Measurements from ENCODE around the gene DCLK3.

Gene DCLK3

GRCh38 chr3:36729204-36730056 lies 34.9 kb downstream of the DCLK3 start:
- FAIRE-seq (peak; percentile 75), DNase-seq (ENCODE audit: insufficient read length, low spot score) (no peak)

DNA sequence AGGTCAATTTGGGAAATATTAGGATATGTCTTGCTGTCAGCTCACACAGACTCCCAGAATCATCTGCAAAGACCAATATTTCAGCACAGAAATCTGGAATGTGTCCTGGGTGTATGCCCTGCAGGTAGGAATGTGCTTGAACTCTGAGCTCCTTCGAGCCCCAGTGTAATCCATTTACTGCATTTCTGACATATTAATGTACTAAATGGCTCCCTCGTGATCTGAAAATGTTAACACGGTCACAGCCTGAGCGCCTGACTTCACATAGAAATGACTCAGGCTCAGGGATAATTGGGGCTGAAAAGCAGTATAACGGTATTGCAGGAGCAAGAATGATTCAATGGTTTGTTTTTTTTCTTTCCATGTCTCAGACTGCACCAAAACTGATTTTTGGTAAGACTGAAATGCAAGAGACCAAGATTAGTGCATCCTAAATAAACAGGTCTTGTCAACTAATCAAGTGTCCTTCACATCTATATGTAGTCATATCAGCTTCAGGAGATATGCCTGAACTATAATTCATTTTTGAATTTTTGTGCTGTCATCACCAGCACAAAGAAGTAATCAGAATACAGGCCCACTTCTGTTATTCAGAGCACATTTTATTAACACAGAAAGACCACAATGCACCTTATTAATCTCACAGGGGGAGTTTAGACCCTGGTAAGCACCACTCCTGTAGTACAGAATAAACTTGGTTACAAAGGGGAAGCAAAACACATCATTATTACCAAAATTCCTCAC lies 49.8 kb downstream of the DCLK3 start:
- no peak for TF ChIP-seq TAF1 (IDR thresholded peaks at IDR 0.05; ENCODE audit: low read depth, low read length)
- no peak for TF ChIP-seq PAX5 (IDR thresholded peaks at IDR 0.05; ENCODE audit: insufficient read depth, low read length, severe bottlenecking)
- TF ChIP-seq POLR2AphosphoS5 (IDR thresholded peaks at IDR 0.05; ENCODE audit: low read depth, low read length), result no peak
- no peak for TF ChIP-seq POLR2A (IDR thresholded peaks at IDR 0.05; ENCODE audit: low read depth, low read length)
- TF ChIP-seq POU2F2 (IDR thresholded peaks at IDR 0.05; ENCODE audit: low read depth, low read length), result no peak
- TF ChIP-seq SPI1 (IDR thresholded peaks at IDR 0.05; ENCODE audit: low read depth, low read length), result no peak
- DNase-seq (ENCODE audit: insufficient read length, low spot score) (no peak), FAIRE-seq (no peak)

More at GRCh38 chr3:36729204-36730056, 34.9 kb downstream of the DCLK3 start:
- TF ChIP-seq POLR2A (IDR thresholded peaks at IDR 0.05; ENCODE audit: low read depth, low read length), result no peak
- no peak for TF ChIP-seq TAF1 (IDR thresholded peaks at IDR 0.05; ENCODE audit: low read depth, low read length)
- TF ChIP-seq SPI1 (IDR thresholded peaks at IDR 0.05; ENCODE audit: low read depth, low read length), result no peak
- TF ChIP-seq POLR2AphosphoS5 (IDR thresholded peaks at IDR 0.05; ENCODE audit: low read depth, low read length), result no peak
- no peak for TF ChIP-seq PAX5 (IDR thresholded peaks at IDR 0.05; ENCODE audit: insufficient read depth, low read length, severe bottlenecking)
- TF ChIP-seq POU2F2 (IDR thresholded peaks at IDR 0.05; ENCODE audit: low read depth, low read length), result no peak

GRCh38 chr3:36713904-36714303 lies 50.4 kb downstream of the DCLK3 start:
- TF ChIP-seq TAF1 (IDR thresholded peaks at IDR 0.05; ENCODE audit: low read depth, low read length) (no peak), POLR2AphosphoS5 (IDR thresholded peaks at IDR 0.05; ENCODE audit: low read depth, low read length) (no peak), POU2F2 (IDR thresholded peaks at IDR 0.05; ENCODE audit: low read depth, low read length) (no peak), PAX5 (IDR thresholded peaks at IDR 0.05; ENCODE audit: insufficient read depth, low read length, severe bottlenecking) (no peak), POLR2A (IDR thresholded peaks at IDR 0.05; ENCODE audit: low read depth, low read length) (no peak), SPI1 (IDR thresholded peaks at IDR 0.05; ENCODE audit: low read depth, low read length) (no peak)
- DNase-seq (ENCODE audit: insufficient read length, low spot score) (no peak), FAIRE-seq (no peak)

DNA sequence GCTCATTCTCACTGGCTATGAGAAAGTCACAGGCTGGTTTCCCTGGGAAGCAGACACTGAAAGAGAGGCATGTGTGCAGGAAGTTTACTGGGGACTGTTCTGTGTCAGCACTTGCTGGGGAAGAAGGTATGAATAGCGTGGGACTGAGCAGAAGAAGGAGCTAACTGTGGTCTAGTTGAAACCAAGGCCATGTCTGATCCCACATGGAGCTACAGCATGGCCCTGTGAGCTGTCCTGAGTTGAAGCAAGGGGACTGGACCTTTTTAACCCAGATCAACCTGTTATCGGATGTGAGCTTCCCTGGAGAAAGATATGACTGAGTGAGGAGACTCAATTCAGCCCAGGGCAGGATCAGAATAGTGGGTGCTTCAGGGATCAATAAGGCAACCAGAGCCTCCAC lies 53.7 kb downstream of the DCLK3 start:
- DNase-seq (ENCODE audit: insufficient read length, low spot score) (no peak), FAIRE-seq (no peak)
- TF ChIP-seq SPI1 (IDR thresholded peaks at IDR 0.05; ENCODE audit: low read depth, low read length) (no peak), POU2F2 (IDR thresholded peaks at IDR 0.05; ENCODE audit: low read depth, low read length) (no peak), POLR2A (IDR thresholded peaks at IDR 0.05; ENCODE audit: low read depth, low read length) (no peak), POLR2AphosphoS5 (IDR thresholded peaks at IDR 0.05; ENCODE audit: low read depth, low read length) (no peak), PAX5 (IDR thresholded peaks at IDR 0.05; ENCODE audit: insufficient read depth, low read length, severe bottlenecking) (no peak), TAF1 (IDR thresholded peaks at IDR 0.05; ENCODE audit: low read depth, low read length) (no peak)

- DNase-seq (ENCODE audit: insufficient read length, low spot score) (no peak), FAIRE-seq (no peak)
- no peak for TF ChIP-seq POLR2A (IDR thresholded peaks at IDR 0.05; ENCODE audit: low read depth, low read length)
Observed at GRCh38 chr3:36709826-36710365, 54.5 kb downstream of the DCLK3 start.

GRCh38 chr3:36709281-36709680 lies 55.1 kb downstream of the DCLK3 start:
- no peak for DNase-seq (ENCODE audit: insufficient read length, low spot score)
- no peak for FAIRE-seq
- TF ChIP-seq TAF1 (IDR thresholded peaks at IDR 0.05; ENCODE audit: low read depth, low read length) (no peak), POLR2AphosphoS5 (IDR thresholded peaks at IDR 0.05; ENCODE audit: low read depth, low read length) (no peak), POLR2A (IDR thresholded peaks at IDR 0.05; ENCODE audit: low read depth, low read length) (no peak), SPI1 (IDR thresholded peaks at IDR 0.05; ENCODE audit: low read depth, low read length) (no peak), PAX5 (IDR thresholded peaks at IDR 0.05; ENCODE audit: insufficient read depth, low read length, severe bottlenecking) (no peak), POU2F2 (IDR thresholded peaks at IDR 0.05; ENCODE audit: low read depth, low read length) (no peak)

DNA sequence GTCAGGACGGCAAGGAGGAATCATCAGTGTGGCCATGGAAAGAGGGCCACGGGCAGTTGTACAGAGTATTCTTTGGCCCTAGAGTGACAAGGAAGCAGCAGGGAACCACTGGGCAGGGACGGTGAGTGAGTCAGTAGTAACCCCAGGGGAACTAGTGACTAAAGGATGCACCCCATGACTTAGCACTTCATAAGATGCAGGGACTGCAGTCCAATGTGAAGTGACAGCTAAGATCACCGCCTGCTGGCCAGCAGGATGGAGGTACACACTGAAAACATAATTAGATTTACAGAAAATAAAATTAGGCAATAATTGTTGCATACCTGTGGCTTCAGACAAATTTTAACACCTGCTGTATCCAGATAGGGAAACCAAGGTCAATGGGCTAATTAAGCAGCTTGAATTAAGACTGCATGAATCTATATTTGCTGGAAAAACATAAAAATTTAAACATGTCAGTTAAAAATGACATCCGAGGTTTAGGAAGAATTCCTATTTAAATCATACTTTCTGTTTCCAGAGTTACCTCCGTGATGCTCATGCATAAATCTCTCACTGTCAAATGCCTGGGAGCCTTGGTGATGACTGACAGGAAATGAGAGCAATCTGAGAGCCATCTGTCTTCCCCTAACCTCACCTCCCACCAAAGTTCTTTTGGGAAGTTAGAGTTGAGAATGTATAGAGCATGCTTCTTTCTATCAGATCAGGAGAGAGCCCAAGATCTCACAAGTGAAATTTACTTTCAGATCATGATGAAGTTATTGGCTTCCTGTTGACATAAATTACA lies 56.5 kb downstream of the DCLK3 start:
- DNase-seq (ENCODE audit: insufficient read length, low spot score) (no peak), FAIRE-seq (no peak)
- TF ChIP-seq SPI1 (IDR thresholded peaks at IDR 0.05; ENCODE audit: low read depth, low read length) (no peak), PAX5 (IDR thresholded peaks at IDR 0.05; ENCODE audit: insufficient read depth, low read length, severe bottlenecking) (no peak), POLR2A (IDR thresholded peaks at IDR 0.05; ENCODE audit: low read depth, low read length) (no peak), POU2F2 (IDR thresholded peaks at IDR 0.05; ENCODE audit: low read depth, low read length) (no peak), POLR2AphosphoS5 (IDR thresholded peaks at IDR 0.05; ENCODE audit: low read depth, low read length) (no peak), TAF1 (IDR thresholded peaks at IDR 0.05; ENCODE audit: low read depth, low read length) (no peak)

DNA sequence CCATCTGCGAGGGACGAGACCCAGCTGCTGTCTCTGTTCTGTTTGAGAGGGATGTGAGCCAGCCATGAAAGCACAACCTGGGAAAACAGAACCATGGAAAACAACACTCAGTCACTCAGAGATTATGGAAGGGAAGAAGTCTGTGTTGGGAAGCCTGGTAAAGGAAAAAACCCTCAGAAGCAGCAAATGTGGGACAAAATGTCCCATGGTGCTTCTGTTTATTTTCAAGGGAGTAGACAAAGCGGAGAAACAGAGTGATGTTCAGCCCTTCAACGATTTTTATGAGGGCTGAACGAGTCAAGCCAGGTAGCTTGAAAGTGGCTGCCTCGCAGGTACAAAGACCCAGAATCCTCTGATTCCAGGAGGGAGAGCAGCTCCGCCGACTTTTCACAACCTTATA lies 59.3 kb downstream of the DCLK3 start:
- no peak for DNase-seq (ENCODE audit: insufficient read length, low spot score)
- TF ChIP-seq POLR2A (IDR thresholded peaks at IDR 0.05; ENCODE audit: low read depth, low read length), result no peak
- no peak for TF ChIP-seq SPI1 (IDR thresholded peaks at IDR 0.05; ENCODE audit: low read depth, low read length)
- TF ChIP-seq PAX5 (IDR thresholded peaks at IDR 0.05; ENCODE audit: insufficient read depth, low read length, severe bottlenecking), result no peak
- TF ChIP-seq TAF1 (IDR thresholded peaks at IDR 0.05; ENCODE audit: low read depth, low read length), result no peak
- no peak for TF ChIP-seq POLR2AphosphoS5 (IDR thresholded peaks at IDR 0.05; ENCODE audit: low read depth, low read length)
- no peak for TF ChIP-seq POU2F2 (IDR thresholded peaks at IDR 0.05; ENCODE audit: low read depth, low read length)
- no peak for FAIRE-seq

Data from GM12891 (cell line).